Activated CD4-positive, CD25-positive, alpha-beta regulatory T cell (primary cell): ENCODE measurements around the gene MYZAP.

Experiments
- DNase-seq, 4 experiments: peaks; one replicate each; lab custom pipeline; 2025; lab: John Stamatoyannopoulos, UW

Gene MYZAP

DNA sequence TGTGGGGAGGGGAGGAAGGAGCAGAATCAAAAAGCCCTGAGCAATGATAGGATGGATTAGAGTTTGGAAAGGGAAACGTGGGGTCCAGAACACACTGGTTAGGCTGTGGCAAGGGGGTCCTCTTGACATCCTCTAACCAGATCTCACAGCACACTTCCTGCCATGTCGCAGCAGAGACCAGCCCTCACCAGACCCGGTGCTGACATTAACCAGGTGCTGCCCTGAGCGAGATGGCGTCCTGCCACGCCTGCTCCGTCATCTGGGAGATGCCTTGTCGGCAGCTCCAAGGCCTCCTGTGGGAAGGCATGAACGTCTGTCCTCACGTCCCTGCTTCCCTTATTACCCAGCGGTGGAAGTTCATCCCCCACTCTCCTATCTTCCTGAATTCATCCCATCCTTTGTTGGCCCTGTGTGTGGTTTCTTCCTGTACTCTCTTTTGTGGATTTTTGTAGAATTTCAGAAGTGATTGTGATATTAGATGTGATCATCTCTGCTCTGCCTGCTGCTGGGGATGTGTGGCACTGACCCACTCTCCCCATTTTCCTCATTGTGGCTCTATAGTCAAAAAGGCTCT lies 29.4 kb upstream of the MYZAP start:
- DNase-seq = no peak

DNA sequence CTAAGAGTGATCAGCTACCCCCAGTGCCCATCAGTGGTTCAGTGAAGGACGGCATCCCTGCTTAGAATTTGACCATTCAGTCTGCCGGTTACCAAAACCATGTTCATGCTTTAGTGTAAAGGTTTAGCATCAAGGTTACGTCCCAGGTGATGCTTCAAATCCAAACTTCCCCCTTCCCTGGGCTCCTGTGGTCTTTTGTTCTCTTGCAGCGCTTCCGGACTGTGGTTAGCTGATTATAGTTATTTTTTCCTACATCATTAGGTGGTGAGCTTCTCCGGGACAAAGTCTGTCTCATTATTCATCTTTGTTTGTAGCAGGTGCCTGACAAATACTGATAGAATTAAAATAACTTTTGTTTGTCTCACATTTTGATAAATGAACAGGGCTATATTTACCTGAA lies 28.3 kb upstream of the MYZAP start:
- no peak for DNase-seq

DNA sequence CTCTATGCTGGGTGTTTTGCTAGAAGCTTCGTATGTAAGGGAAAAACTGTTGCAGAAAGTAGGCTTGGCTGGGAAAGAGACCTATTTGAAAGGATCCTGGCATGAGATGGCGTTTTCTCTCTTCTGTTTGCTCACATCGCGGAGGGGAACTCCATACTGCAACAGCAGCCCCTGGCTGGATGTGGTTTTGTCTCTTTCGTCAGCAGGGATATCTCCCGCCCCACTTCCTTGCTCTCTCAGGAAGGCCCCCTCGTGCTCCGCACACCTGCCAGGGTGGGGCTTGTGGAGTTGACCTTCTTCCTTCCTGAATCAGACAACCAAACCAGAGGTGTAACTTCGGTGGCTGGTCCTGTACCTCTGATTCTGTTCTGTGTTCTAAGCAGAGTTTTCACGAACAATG lies 26.4 kb upstream of the MYZAP start:
- DNase-seq = no peak

DNA sequence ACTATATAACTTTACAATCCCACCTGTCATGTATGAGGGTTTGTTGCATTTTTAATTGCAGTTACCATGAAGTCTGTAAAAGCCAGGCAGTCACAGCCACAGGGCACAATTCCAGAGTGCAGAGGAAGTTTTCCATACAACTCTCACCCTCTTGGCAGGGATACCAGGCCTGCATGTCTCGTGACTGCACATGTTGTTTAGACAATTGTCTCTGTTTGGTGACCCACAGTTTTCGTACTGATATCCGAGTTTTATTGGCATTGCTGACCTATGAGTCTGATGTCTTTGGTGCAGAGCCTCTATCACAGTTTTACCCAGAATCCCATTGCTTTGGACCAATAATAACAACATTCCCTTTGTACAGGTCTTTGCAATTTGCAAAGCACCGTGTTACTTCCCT lies 24.9 kb upstream of the MYZAP start:
- no peak for DNase-seq

DNA sequence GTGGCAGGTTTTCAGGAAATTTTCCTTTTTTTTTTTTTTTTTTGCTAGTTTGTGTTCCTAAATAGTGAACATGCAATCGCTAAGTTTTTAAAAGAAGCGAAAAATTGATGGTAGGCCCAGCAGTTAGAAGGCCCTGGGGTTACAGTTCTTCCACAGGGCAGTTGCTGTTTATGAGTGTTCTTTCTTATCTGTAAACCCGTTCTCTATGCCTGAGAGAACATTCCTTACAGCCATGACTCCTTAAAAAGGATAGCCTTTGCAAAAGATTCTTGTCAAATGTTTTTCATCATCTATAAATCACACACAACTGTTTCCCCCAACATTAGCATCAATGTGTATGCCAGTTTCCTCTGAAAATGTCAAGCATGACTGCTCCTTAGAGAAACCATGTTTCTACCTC lies 23.8 kb upstream of the MYZAP start:
- no peak for DNase-seq

DNA sequence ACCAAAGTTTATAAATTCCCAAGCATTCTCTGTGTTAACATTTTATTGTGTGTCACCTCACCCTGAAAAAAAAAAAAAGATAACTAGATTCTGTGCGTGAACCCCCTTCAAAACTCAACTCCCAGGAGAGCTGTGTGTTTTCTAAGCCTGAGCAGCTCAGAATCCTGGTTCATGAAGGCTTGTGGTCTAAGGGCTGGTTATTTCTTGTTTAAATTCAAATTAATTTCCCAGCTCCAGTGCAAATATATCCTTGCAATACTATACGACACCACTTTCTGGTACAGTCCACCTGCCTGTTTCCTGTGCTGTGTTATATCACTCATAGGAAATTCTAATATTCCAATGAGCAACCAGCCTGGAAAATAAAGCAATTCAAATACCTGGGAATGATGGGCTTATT lies 23.4 kb upstream of the MYZAP start:
- DNase-seq = no peak

DNA sequence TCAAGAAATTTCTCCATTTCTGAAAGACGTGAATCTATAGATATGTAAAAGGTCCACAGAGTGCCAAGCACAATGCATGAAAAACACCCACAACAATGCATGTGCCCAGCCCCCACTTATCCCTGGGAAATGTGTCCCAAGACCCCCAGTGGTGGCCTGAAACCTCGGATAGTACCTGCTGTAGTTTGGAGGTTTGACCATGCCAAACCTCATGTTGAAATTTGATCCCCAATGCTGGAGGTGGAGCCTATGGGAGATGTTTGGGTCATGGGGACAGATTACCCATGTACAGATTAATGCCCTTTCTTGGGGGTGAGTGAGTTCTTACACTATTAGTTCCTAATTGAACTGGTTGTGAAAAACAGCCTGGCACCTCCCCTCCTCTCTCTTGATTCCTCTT lies 21.4 kb upstream of the MYZAP start:
- no peak for DNase-seq

DNA sequence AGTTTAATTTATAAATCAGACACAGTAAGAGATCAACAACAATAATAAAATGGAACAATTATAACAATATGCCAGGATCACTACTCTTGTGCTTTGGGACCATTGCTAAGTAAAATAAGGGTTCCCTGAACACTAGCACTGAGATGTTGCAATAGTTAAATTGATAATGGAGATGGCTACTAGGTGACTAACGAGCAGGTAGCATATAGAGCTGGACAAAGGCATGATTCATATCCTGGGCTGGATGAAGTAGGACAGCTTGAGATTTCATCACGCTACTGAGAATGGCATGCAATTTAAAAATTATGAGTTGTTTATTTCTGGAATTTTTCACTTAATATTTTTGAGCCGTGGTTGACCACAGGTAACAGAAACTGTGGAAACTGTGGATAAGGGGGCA lies 20.7 kb upstream of the MYZAP start:
- no peak for DNase-seq

DNA sequence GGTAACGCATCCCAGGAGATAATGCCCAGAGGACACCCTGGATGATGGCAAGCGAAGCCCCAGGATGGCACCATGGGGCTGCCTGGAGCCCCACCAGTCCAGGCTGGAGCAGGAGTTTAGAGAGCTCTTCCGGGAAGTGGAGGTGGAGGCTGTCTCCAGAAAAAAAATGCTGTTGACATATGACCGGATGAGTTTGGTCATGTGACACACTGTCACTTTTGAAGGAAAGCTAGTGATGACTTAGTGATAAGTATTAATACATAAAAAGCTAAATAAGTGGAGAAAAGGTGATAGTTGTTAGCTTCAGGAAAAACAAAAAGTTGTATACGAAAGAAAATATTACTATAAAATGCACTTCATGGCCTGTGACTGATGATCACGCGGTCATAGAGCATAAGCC lies 20.0 kb upstream of the MYZAP start:
- DNase-seq = no peak

DNA sequence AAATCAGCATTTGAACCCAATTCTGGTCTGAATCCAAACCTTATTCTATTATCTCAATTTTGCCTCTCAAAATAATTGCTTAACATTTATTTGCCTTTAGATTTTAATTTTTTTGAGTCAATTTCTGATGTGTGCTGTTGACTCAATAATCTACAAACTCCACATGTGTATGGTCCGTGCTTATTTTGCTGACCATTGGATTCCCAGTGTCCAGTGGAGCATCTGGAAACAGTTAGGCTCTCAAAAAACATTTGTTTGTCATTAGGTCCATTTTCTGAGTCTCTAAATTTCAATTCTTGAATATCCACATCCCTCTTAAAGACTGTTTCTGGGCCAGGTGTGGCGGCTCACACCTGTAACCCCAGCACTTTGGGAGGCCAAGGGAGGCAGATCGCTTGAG lies 19.2 kb upstream of the MYZAP start:
- no peak for DNase-seq

DNA sequence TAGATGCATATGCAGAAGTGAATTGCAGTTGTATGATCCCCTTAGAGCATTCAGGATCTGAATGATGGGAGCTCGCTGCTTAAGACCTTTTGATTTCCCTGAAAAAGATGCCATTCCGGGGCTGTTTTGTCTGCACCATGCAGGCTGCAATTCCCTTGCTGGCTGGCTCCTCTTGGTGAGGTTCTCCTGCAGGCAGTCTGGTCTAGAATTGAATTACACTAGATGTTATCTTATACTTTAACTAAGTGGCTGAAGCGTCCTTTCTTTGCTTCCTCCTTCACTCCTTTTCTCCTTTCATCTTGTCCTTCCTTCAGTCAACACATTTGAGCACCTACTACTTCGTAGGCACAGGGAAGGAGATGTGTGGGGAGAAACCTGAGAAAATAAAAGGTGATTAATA lies 18.6 kb upstream of the MYZAP start:
- DNase-seq = no peak

DNA sequence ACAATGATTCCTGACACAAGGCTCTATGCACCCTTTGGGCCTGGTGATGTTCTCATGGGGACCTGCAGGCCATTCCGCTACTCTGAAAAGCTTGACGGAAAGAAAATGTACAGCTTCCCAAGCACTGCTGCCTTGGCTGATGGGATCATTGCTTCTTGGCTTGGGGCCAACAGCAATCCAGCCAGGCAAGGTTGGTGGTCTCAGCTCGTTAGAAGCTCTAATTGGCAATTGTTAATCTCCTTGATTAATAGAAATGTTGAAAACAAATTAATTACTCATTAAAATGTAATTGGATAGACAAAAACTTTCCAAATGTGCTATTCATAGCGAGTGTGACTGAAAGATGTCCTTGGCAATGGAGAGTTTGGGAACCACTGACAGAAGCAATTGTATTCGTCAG lies 16.3 kb upstream of the MYZAP start:
- DNase-seq = no peak

DNA sequence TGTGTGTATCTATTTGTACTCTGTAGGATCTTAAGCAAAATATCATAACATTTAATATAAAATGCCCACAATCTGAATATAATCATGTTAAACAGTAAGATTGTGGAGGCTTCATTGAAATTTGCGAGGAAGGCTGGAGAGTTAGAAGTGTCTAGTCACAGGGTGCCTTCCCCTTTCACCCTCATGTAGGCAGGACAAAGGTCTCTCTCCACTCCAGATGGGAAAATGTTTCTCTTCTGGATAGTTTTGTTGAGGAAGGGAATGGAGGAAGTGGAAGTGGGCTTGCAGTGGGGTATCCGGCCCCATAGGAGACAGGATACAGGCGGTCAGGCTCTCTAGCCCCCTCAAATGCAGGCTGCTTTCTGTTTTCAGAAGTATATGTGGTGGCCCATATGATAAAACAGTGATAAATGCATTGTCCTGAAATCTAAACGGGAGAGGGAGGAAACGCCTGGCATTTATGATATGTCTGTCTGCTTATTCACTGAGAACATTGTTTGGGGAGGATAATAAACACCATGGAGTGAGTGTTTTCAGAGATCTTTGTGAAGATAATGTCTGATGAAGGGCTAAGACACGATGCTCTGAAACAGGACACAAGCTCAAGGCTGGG lies 13.3 kb upstream of the MYZAP start:
- DNase-seq = no peak

DNA sequence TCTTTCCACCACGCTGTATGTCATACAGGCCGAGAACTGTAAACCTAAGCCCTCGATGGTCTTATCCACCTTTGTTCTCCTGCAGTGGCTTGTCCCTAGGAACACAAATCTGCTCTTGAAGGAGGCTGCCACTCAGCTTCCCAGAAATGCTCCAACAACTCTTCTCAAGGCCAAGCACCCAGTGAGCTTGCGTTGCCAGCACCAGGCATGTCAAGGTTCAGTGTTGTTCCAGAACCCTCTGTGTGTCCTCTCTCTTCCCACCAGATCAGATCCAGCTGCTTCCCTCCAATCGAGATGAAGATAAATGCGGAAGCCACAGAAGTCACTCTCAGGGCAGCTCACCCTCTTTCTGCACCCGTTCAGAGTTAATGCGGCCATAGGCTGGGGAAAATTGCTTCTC lies 11.3 kb upstream of the MYZAP start:
- DNase-seq = no peak

DNA sequence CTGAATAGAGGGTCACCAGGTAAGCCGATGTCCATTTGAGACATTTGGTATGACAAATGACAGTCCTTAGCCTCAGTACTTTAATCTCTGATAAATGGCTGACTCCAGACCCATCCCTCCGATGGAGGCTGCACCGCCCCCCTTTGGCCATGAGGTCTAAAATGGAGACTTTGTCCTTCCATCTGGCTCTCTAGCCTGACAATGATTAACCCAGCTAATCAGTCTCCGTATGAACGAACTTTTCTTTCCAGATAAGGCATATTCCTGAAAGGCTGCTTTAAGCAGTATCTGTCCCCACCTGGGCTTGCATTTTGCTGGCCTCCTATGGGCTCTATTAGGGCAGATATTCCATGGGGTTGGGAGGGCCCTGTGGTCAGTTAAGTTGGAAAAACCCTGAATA lies 10.8 kb upstream of the MYZAP start:
- DNase-seq = no peak

DNA sequence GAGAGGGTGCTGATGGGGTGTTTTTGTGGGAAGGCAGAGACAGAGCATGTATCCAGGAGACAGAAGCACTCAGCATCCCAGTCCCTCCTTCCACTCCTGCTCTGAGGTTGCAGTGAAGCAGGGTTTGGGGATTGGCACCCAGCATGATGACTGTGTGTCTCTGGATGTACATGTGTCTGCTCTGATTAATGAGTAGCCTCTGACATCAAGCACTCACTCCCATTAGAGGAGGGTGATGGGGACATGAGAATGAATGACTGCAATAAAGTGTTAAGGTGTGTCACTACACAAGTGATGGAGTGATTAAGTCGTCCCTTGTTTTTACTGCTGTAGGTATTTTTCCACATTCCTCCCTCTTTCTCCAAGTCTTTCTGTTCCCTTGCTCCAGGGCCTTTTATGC lies 9.6 kb upstream of the MYZAP start:
- no peak for DNase-seq

DNA sequence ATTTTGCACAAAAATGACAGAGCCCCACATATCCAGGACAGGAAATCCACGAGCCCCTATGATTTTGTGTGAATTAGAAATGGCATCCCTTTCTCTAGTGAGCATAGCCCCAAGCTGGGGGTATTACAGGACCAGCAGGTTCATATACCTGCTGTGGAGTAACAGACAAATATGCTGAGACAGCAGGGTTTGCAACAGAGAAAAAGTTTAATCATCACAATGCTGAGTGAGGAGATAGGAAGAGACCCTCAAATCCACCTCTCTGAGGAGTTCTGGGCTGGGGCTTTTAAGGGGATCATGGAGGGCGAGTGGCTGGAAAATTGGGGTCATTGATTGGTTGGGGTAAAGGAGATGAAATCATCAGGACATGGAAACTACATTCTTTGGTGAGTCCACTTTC lies 8.4 kb upstream of the MYZAP start:
- DNase-seq = no peak

DNA sequence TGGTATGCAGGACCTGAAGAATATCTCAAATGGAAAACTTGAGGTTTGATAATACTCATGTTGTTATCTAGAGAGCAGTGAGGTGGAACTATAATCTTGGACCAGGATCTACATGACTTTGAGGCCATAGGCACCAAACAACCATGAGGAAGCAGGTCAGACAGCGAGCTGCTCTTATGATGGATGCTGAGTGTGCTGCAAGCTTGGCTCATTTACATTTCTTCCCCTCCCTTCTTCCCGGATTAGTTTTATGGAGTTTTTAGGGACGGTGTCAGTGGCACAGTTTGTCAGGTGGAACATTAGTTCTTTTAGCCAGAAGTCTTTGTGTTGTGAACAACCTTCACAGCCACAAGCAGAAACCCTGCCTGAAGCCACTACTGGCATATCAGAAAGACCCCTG lies 8.0 kb upstream of the MYZAP start:
- no peak for DNase-seq

DNA sequence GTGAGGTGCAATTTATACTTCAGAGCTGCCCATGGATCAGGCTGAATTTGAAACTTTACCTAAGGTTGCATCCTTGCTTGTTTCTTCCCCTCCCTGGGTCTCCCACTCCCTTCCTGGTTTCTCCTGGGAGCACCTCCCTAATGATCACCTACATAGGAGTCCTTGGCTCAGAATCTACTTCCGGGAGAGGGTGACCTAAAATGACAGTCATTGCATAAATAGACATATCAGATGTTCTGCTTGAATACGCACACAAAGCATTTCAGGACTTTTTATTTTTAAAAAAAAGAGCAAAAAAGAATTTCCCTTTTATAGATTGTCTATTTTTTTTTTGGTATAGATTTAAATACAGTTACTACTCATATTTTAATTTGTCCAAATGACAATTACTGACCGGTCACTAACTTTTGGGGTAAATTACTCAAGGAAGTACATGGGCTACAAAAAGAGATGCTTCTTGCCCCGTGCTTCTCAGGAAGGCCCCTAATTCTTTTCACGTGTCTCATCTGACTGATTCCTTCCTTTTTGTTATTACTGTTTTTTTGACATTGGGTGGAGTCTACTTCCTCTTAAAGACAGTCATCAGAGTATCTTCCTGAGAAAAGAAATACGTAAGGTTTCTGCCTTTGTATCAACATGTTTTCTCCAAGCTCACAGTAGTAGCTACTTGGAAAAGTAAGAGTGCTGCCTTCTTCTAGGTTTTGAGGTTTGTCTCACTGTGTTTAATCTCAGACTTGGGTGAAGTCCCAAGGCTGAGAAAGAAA lies 4.9 kb upstream of the MYZAP start:
- no peak for DNase-seq

DNA sequence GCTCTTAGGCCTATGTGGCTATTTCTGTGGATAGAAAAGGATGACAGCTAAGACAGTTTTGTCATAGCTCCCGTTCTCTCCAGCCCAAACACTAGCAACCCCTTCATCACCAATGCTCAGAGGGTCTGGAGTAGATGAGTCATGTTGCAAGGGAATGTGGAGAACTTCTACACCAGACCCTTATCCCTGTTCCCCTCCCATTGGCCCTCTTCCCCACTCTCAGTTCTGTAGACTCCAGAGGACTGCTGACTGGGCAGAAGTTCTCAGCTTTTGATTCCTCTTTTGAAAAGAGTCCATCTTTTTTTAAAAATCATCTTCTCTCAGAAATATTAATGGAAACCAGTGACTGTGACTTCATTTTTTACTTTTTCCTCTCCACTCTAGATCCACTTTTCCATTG lies 2.4 kb upstream of the MYZAP start:
- no peak for DNase-seq

DNA sequence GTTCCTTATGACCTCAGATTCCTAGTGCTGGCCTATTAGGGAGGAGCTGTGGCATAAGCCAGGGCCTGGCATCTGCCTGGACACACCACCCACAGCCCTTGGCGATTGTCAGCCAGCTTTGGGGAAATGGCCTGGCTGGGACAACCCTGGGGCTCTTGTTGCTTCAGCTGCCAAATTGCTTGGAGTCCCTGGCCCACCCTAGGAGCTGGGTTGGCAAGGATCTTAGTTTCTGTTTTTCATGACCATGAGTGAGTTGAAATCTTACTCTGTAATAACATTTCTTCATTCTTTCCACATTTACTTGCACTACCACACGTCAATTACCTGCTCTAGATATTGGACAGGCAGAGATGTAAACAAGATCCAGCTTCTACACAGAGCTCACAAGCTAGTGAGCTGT lies 1.9 kb upstream of the MYZAP start:
- DNase-seq = no peak

DNA sequence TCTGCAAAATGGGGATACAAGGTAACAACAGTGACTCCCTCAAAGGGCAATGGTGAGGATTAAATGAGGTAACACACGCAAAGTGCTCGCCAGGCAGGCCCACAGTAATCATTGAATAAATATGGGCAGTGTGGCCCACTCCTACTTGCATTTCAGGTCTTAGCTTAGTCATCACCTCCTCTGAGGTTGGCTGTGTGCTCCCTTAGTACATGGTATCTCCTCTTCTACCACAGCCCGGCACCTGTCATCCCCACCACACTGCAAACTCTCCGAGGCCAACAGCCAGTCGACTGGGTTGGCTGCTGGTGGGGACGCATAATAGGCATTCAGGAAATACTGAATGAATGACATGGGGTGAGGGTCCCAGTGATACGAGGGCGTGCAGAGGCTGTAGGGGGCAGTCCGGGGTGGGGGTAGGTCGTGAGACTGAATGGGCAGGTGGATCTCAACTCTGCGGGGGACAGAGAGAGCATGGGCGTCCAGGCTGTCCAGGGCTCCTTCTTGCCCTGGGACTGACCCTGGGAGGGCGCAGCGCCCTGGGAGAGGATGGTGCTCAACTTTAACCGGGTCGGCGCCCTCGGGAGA lies 375 bp upstream of the MYZAP start:
- no peak for DNase-seq

DNA sequence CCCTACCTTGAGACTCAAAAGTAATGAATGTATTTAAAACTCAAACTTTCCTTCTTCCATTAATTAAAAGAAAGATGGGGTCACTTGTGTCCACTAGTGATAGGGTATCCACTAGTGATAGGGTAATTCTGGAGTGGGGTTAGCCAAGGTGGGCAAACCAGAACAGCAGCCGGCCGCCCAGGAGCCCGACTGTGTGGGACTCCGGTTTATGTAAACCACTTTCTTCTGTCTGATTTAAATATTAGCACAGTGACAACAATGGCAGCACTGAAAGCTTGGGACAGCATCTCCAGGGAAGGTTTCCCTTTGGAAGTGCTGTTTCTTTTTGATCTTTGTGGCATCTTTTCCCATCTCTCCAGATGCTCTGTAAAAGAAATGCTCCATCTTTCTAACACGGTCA lies 722 bp downstream of the MYZAP start:
- no peak for DNase-seq
